Breast epithelium (tissue), 4 donors: ENCODE data around the gene GINM1. TPM values are rescaled to one million over a fixed set of nuclear protein-coding genes. Genes with fewer than 3 reads are reported as not detected.

Experiments
- DNase-seq, 2 donors: peaks; one replicate each; pipeline ENCODE4 v3.0.0-alpha.2; 2019; ENCODE audit warnings: low spot score in 2 of 2
- H3K27ac ChIP-seq, 2 donors: fragments of 200-600 bp; sonication (generic) in 1 of 2; one replicate each; pipeline ENCODE4 v1.5.1; 2016 to 2019; ENCODE audit warnings: mild to moderate bottlenecking in 1 of 2
- H3K27me3 ChIP-seq, 2 donors: fragments of 200-600 bp; sonication (generic) in 1 of 2; one replicate each; pipeline versions ENCODE4 v1.5.1 to v1.6.0; 2017 to 2019; ENCODE audit warnings: control low read depth in 1 of 2, mild to moderate bottlenecking in 1 of 2
- H3K36me3 ChIP-seq: fragments of 200-600 bp; one replicate; pipeline ENCODE4 v1.5.1; 2019
- H3K4me1 ChIP-seq, 2 donors: fragments of 200-600 bp; sonication (generic); one replicate each; pipeline ENCODE4 v1.5.1; 2016 to 2019; ENCODE audit warnings: control low read depth in 1 of 2
- H3K4me3 ChIP-seq, 3 donors: fragments of 200-600 bp; sonication (generic); 1 replicate in 2 of 3; 2 replicates in 1 of 3; pipeline ENCODE4 v1.5.1; 2016 to 2019; ENCODE audit warnings: mild to moderate bottlenecking in 3 of 3, moderate library complexity in 2 of 3
- H3K9me3 ChIP-seq, 2 donors: fragments of 200-600 bp; sonication (generic) in 1 of 2; one replicate each; pipeline ENCODE4 v1.5.1; 2016 to 2019; ENCODE audit warnings: control low read depth in 1 of 2
- CTCF ChIP-seq, 3 donors: fragments of 450-650 bp; IDR thresholded peaks; one replicate each; pipeline ENCODE4 v1.5.1; 2016 to 2017; ENCODE audit warnings: antibody characterized with exemption in 3 of 3, mild to moderate bottlenecking in 3 of 3, moderate library complexity in 3 of 3
- POLR2A ChIP-seq: fragments of 450-650 bp; IDR thresholded peaks from one replicate; pipeline ENCODE4 v1.6.1; 2016; ENCODE audit warnings: antibody characterized with exemption, mild to moderate bottlenecking, moderate library complexity
- POLR2AphosphoS5 ChIP-seq, 3 donors: sonication (generic); formaldehyde crosslinking; IDR thresholded peaks; one replicate each; pipeline ENCODE4 v1.6.1; 2017; ENCODE audit warnings: antibody characterized with exemption in 3 of 3
- intact Hi-C: fragments of 100-400 bp; cut with DNase I; formaldehyde crosslinking; loops from one replicate; pipeline ENCODE4 v1.15.1; 2023; ENCODE audit warnings: low total_unique reads
- total RNA-seq, 3 donors: library from RNA; depleted of rRNA; stranded (reverse); fragments of >200 nt; gene quantifications; one replicate each; pipeline ENCODE4 v1.1.0, GENCODE V29; 2016

Gene GINM1
- total RNA-seq = 10 to 100 TPM; 53.1 to 75.8 (median 54.7) TPM

- no peaks in the 10 kb centered on the region for H3K9me3 ChIP-seq
- peak within 1 kb of the TSS; percentile 96 to 100 (median 98) for H3K4me3 ChIP-seq
- peak; percentile 89 to 94 for DNase-seq
- no peaks in the 10 kb centered on the region for H3K36me3 ChIP-seq
- H3K27me3 ChIP-seq = no peaks in the 10 kb centered on the region
- H3K4me1 ChIP-seq = no peaks in the 10 kb centered on the region
- H3K27ac ChIP-seq = peak within 1 kb of the TSS; percentile 97 to 98
- intact Hi-C loops = no loop called here
- TF ChIP-seq POLR2A (no peak), CTCF (IDR thresholded peaks at IDR 0.05) (peak; percentile 24 to 70 (median 63)), POLR2AphosphoS5 (IDR thresholded peaks at IDR 0.05) (no peak)
These were observed at the start of gene GINM1 for GRCh38 chr6:149565527-149566409. Gene GINM1, plus strand, starts transcription at chr6:149566375. Its CDS starts 40 bp downstream, at chr6:149566415.

GRCh38 chr6:149529650-149530049, 36.5 kb upstream of the GINM1 start:
- intact Hi-C loops = no loop called here
- Histone ChIP-seq H3K9me3 (no peaks in the 10 kb centered on the region), H3K4me3 (no peak overlapping the region), H3K27ac (no peak overlapping the region), H3K27me3 (no peaks in the 10 kb centered on the region), H3K4me1 (no peaks in the 10 kb centered on the region), H3K36me3 (peaks cover 11% of the 10 kb centered on the region)
- TF ChIP-seq POLR2A (no peak), CTCF (IDR thresholded peaks at IDR 0.05) (no peak), POLR2AphosphoS5 (IDR thresholded peaks at IDR 0.05) (no peak)
- no peak for DNase-seq

GRCh38 chr6:149534742-149535141, 31.4 kb upstream of the GINM1 start:
- Histone ChIP-seq H3K9me3 (no peaks in the 10 kb centered on the region), H3K4me1 (no peaks in the 10 kb centered on the region), H3K27me3 (no peaks in the 10 kb centered on the region), H3K27ac (no peak overlapping the region), H3K36me3 (peaks cover 6% of the 10 kb centered on the region), H3K4me3 (no peak overlapping the region)
- TF ChIP-seq CTCF (IDR thresholded peaks at IDR 0.05) = no peak
- TF ChIP-seq POLR2A = no peak
- no peak for TF ChIP-seq POLR2AphosphoS5 (IDR thresholded peaks at IDR 0.05)
- intact Hi-C loops = no loop called here
- no peak for DNase-seq

GRCh38 chr6:149541139-149541538, 25.0 kb upstream of the GINM1 start:
- TF ChIP-seq POLR2AphosphoS5 (IDR thresholded peaks at IDR 0.05) = no peak
- no peak for TF ChIP-seq CTCF (IDR thresholded peaks at IDR 0.05)
- no peak for TF ChIP-seq POLR2A
- Histone ChIP-seq H3K9me3 (no peaks in the 10 kb centered on the region), H3K36me3 (no peaks in the 10 kb centered on the region), H3K27me3 (no peaks in the 10 kb centered on the region), H3K4me3 (no peak overlapping the region), H3K27ac (no peak overlapping the region), H3K4me1 (peaks cover 0 to 15% of the 10 kb centered on the region in 2 donors)
- DNase-seq = no peak
- intact Hi-C loops = no loop called here

- Histone ChIP-seq H3K4me1 (peaks cover 0 to 15% of the 10 kb centered on the region in 2 donors), H3K36me3 (no peaks in the 10 kb centered on the region), H3K4me3 (peak overlapping the region; percentile 86 to 92 (median 87)), H3K27me3 (no peaks in the 10 kb centered on the region), H3K27ac (peak overlapping the region; percentile 98), H3K9me3 (no peaks in the 10 kb centered on the region)
- TF ChIP-seq POLR2AphosphoS5 (IDR thresholded peaks at IDR 0.05) (no peak), POLR2A (no peak), CTCF (IDR thresholded peaks at IDR 0.05) (no peak)
- no peak for DNase-seq
- intact Hi-C loops = no loop called here
These were observed 21.4 kb upstream of the GINM1 start for GRCh38 chr6:149544646-149545257.
